Activated T-helper 17 cell treated with anti-CD3 and anti-CD28 coated beads, Interleukin-2, amount 50 U/mL, for 72 hours (primary cell): ENCODE measurements around the gene TBC1D17. TPM values are rescaled to one million over a fixed set of nuclear protein-coding genes. Genes with fewer than 3 reads are reported as not detected.

Experiments
- ATAC-seq: fragments of 150-1000 bp; cut with Tn5 transposase; replicated peaks from 2 replicates; pipeline ENCODE4 v1.10.0; 2021; ENCODE audit warnings: mild to moderate bottlenecking, moderate library complexity
- H3K27ac Mint-ChIP-seq: one replicate; pipeline ENCODE4 v1.8.0; 2022; ENCODE audit warnings: mixed read lengths
- H3K27me3 Mint-ChIP-seq: one replicate; pipeline ENCODE4 v1.8.0; 2022; ENCODE audit warnings: mixed read lengths
- H3K36me3 Mint-ChIP-seq: one replicate; pipeline ENCODE4 v1.8.0; 2022; ENCODE audit warnings: low read depth, mild to moderate bottlenecking, mixed read lengths
- H3K4me1 Mint-ChIP-seq: one replicate; pipeline ENCODE4 v1.8.0; 2022; ENCODE audit warnings: mixed read lengths
- H3K4me3 Mint-ChIP-seq: one replicate; pipeline ENCODE4 v1.8.0; 2022; ENCODE audit warnings: mild to moderate bottlenecking, mixed read lengths
- H3K9me3 Mint-ChIP-seq: one replicate; pipeline ENCODE4 v1.8.0; 2022; ENCODE audit warnings: mixed read lengths
- total RNA-seq, 2 donors: library from RNA; stranded (reverse); gene quantifications; one replicate each; pipeline ENCODE4 v1.2.3, GENCODE V29; 2022

TBC1D17 gene
- total RNA-seq, 2 donors from 2014 or later, result 21.4 to 57.4 TPM

DNA sequence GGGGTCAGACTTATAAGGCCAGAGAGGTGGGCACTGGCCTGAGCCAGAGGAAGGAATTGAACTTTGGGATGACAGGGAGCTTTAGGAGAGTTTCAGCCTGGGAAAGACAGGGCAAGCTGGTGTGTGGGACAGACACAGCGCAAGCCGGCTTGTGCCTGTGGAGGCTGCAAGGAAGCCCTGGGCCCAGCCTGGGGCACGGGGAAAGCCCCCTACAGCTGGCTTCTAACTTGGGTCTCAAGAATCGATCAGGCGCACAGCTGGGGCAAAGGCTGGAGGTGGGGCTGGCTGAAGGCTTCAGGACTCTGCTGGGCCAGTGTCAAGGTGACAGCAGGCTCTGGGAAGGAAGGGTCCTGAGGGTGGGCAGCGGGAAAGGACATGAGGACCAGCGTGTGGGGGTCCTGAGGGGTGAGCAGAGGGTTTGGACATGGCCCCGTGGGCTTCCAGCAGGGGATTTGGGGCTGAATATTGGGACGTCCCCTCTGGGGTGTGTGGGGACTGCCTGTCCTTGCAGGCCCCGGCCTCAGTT, 23.6 kb upstream of the TBC1D17 start:
- H3K4me1 Mint-ChIP-seq, result peaks cover 21% of the 10 kb centered on the region
- no peak overlapping the region for H3K4me3 Mint-ChIP-seq
- peaks cover 54% of the 10 kb centered on the region for H3K36me3 Mint-ChIP-seq
- H3K27me3 Mint-ChIP-seq, result no peaks in the 10 kb centered on the region
- no peak for ATAC-seq
- no peaks in the 10 kb centered on the region for H3K9me3 Mint-ChIP-seq
- H3K27ac Mint-ChIP-seq, result no peak overlapping the region

DNA sequence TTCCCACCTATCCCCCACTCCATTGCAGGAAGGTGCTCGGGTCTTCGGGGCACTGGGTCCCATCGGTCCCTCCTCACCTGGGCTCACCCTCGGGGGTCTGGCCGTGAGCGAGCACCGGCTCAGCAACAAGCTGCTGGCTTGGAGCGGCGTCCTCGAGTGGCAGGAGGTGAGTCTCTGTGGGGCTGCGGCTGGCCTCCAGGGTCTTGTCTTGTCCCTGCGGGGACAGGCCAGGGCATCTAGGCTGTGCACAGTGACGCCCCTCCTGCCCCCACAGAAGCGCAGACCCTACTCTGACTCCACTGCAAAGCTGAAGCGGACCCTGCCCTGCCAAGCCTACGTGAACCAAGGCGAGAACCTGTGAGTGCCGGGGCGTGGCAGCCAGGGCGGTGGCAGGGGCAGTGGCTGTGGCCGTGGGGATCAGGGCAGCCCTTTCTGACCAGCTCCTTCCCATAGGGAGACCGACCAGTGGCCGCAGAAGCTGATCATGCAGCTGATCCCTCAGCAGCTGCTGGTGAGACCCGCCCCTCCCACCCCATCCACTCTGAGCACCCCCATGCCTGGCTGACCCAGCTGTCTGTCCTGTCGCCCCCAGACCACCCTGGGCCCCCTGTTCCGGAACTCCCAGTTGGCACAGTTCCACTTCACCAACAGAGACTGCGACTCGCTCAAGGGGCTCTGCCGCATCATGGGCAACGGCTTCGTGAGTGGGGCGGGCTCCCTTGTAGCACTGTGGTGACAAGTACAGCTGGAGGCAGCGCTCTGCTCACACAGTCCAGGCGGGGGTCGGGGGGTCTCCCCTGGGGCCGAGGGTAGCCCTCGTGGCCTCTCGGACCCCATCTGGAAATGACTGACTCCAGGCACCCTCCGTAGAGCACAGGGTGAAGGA, 22.9 kb upstream of the TBC1D17 start:
- Mint-ChIP-seq H3K27me3 (no peaks in the 10 kb centered on the region), H3K4me3 (no peak overlapping the region), H3K4me1 (peaks cover 16% of the 10 kb centered on the region), H3K36me3 (peaks cover 58% of the 10 kb centered on the region), H3K27ac (no peak overlapping the region), H3K9me3 (no peaks in the 10 kb centered on the region)
- no peak for ATAC-seq

DNA sequence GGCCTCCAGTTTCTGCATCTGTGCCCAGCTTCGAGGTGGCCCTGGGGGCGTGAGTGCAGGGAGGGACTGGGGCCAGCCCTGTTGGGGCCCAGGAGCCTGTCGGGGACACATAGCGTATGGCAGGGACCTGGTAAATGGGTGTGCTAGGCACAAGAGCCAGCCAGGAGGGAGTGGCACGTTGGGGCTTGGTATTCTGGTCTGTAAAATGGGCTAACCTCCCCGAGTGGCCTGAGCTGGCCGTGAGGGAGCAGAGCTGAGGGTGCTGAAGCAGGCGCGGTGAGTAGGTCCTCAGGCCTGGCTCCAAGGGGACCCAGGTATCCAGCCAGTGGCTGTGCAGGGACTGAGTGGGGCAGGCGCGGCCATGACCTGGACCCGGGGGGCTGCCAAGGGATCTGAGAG, 22.2 kb upstream of the TBC1D17 start:
- Mint-ChIP-seq H3K27ac (peak overlapping the region; percentile 48), H3K4me1 (peaks cover 10% of the 10 kb centered on the region), H3K4me3 (no peak overlapping the region), H3K36me3 (peaks cover 63% of the 10 kb centered on the region), H3K9me3 (no peaks in the 10 kb centered on the region), H3K27me3 (no peaks in the 10 kb centered on the region)
- ATAC-seq, result no peak

DNA sequence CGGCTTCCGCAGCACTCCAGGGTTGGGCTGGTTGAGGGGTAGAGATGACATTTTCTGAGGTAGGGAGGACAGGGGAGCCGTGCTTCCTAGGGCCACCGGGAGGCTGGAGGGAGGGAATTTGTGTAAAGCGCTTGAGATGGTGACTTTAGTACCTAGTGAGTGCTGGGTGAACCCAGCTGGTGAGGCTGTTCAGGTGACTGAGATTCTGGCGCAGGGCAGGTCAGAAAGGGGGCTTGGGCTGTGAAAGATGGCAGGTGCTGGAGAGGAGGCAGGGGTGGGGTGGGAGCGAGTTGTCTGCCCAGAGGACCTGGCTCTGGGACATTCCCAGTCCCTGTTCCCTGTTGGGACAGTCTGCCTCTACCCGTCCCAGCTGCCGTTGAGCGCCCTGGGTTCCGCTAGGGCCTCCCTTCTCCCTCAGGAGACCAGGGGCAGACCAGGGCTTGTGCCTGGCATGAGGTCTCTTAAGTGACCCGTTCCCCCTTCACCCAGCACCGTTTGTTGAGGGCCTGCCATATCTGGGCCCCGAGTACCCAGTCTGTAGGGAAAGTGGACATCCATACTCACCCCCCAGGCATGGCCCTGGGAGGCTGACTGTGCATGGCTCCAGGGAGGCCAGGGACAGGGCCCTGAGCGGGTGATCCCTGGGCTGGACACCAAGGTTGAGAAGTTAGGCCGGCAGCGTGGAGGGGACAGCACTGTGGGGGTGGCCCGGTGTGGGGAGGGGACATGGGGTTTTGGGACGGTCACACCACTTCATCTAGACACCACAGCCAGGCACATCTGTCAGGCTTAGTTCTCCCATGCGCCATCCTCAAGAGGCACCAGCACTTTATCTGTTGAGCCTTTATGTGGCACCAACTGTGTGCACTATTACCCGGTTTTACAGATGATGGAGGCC, 21.6 kb upstream of the TBC1D17 start:
- no peaks in the 10 kb centered on the region for H3K9me3 Mint-ChIP-seq
- peaks cover 63% of the 10 kb centered on the region for H3K36me3 Mint-ChIP-seq
- ATAC-seq, result no peak
- H3K27me3 Mint-ChIP-seq, result no peaks in the 10 kb centered on the region
- H3K4me1 Mint-ChIP-seq, result peaks cover 9% of the 10 kb centered on the region
- H3K27ac Mint-ChIP-seq, result peak overlapping the region; percentile 48
- no peak overlapping the region for H3K4me3 Mint-ChIP-seq

DNA sequence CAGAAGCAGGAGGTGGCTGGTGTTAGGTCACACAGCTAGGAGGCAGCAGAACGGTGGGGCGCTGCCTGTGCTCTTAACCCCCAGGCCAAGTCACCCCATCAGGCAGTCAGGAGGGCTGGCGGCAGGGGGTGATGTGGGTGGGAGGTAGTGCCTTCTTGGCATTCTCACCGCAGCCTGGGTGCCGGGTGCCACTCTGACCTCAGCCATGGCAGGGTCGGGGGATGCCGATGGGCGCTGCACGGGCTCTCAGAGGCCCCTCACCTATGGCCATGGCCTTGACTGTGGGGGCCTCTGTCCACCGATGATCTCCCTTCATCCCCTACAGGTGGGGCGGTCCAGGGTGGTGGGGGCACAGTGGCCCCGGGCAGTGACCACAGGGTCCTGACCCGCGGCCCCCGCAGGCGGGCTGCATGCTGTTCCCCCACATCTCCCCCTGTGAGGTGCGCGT, 20.9 kb upstream of the TBC1D17 start:
- peaks cover 68% of the 10 kb centered on the region for H3K36me3 Mint-ChIP-seq
- peaks cover 9% of the 10 kb centered on the region for H3K4me1 Mint-ChIP-seq
- no peaks in the 10 kb centered on the region for H3K27me3 Mint-ChIP-seq
- H3K27ac Mint-ChIP-seq, result no peak overlapping the region
- no peak for ATAC-seq
- H3K9me3 Mint-ChIP-seq, result no peaks in the 10 kb centered on the region
- no peak overlapping the region for H3K4me3 Mint-ChIP-seq

DNA sequence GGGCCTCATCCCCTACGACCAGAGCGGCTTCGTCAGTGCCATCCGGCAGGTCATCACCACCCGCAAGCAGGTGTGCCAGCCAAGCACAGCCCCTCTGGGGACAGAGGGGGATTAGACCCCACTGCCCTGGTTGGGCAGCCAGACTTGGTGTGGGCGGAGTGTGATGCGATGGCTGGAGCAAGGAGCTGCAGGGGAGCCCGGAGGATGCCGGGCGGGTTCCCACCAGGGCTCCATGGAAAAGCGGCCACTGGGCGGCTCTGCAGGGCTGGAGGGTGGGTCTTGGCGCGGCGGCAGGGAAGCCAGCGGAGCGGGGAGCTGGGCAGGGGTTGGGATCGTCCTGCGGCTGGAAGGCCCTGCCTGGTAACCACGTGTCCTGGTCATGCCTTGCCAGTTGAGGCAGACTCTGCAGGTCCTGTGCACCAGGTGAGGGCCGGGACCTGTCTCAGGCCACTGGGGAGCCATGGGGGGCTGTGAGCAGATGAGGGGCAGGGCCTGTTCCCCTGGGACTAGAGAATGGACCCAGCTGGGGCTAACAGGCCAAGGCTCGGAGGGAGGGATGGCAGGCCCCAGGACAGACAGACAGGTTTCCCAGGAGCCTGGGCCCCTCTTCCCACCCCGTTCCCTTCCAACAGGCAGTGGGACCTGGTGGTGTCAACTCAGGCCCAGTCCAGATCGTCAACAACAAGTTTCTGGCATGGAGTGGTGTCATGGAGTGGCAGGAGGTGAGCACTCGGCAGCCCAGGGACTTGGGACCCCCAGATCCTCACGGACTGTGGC, 20.3 kb upstream of the TBC1D17 start:
- Mint-ChIP-seq H3K27ac (no peak overlapping the region), H3K27me3 (no peaks in the 10 kb centered on the region), H3K36me3 (peaks cover 68% of the 10 kb centered on the region), H3K4me3 (no peak overlapping the region), H3K9me3 (no peaks in the 10 kb centered on the region), H3K4me1 (peaks cover 6% of the 10 kb centered on the region)
- no peak for ATAC-seq

DNA sequence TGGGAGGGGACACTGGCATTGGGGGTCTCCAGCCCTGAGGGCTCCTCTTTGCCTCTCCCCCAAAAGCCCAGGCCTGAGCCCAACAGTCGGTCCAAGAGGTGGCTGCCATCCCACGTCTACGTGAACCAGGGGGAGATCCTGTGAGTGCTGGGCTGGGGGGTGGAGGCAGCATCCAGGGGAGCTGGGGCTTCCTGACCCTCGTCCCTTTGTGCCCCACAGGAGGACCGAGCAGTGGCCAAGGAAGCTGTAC, 19.7 kb upstream of the TBC1D17 start:
- no peaks in the 10 kb centered on the region for H3K27me3 Mint-ChIP-seq
- peaks cover 63% of the 10 kb centered on the region for H3K36me3 Mint-ChIP-seq
- no peak overlapping the region for H3K4me3 Mint-ChIP-seq
- H3K4me1 Mint-ChIP-seq, result peaks cover 1% of the 10 kb centered on the region
- ATAC-seq, result no peak
- no peak overlapping the region for H3K27ac Mint-ChIP-seq
- no peaks in the 10 kb centered on the region for H3K9me3 Mint-ChIP-seq

DNA sequence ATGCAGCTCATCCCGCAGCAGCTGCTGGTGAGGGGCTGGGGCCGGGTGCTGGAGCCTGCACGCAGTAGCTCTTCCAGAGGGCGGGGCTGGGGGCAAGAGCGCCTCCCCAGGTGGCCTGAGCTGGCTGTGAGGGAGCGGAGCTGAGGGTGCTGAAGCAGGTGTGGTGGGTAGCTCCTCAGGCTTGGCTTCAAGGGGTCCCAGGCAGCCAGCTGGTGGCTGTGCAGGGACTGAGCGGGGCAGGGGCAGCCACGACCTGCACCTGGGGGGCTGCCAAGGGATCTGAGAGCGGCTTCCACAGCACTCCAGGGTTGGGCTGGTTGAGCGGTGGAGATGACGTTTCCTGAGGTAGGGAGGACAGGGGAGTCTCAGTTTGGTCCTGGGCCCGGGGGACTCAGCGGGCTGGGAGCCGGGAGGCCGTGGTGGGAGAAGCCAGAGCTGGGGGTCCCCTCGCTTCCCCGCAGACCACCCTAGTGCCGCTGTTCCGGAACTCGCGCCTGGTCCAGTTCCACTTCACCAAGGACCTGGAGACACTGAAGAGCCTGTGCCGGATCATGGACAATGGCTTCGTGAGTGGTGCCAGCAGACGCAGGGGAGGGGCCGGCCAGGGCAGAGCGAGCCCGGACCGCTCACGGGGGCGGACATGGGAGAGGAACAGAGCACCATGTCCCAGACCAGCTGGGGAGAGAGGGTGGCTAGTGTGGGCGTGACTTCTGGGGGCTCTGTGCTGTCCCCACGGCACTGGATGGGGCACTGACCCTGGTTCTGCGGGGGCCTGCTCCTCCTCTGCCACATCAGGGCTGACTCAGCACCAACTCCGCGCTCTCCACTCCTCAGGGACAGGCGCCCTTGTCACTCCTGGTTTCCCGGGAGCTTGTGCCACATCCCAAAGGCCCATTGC, 19.2 kb upstream of the TBC1D17 start:
- no peak overlapping the region for H3K4me3 Mint-ChIP-seq
- H3K27ac Mint-ChIP-seq, result no peak overlapping the region
- H3K9me3 Mint-ChIP-seq, result no peaks in the 10 kb centered on the region
- H3K36me3 Mint-ChIP-seq, result peaks cover 67% of the 10 kb centered on the region
- no peaks in the 10 kb centered on the region for H3K27me3 Mint-ChIP-seq
- peaks cover 3% of the 10 kb centered on the region for H3K4me1 Mint-ChIP-seq
- ATAC-seq, result no peak

DNA sequence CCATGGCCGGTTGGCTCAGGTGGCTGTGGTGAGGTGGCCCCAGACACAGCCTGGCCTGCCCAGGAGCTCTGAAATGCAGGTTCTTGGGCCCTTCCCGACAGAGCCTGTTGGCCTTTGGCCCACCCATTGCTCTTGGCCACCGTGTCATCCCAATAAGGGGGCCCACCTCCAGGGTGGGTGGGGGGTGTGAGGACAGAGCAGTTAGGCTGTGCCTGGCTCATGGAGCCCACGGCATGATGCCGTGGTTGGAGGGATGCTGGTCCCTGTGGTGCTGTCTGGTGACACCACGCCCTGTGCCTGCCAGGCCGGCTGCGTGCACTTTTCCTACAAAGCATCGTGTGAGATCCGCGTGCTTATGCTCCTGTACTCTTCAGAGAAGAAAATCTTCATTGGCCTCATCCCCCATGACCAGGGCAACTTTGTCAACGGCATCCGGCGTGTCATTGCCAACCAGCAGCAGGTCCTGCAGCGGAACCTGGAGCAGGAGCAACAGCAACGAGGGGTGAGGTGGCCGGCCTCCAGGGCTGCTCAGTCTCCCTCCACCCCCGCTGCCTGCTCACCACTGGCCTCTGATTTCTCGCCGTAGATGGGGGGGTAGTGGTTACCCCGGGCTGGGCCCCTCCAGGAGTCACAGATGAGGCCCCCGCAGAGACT, 17.7 kb upstream of the TBC1D17 start:
- Mint-ChIP-seq H3K27ac (no peak overlapping the region), H3K4me1 (peaks cover 4% of the 10 kb centered on the region), H3K9me3 (no peaks in the 10 kb centered on the region), H3K36me3 (peaks cover 81% of the 10 kb centered on the region), H3K4me3 (no peak overlapping the region), H3K27me3 (no peaks in the 10 kb centered on the region)
- ATAC-seq, result no peak

DNA sequence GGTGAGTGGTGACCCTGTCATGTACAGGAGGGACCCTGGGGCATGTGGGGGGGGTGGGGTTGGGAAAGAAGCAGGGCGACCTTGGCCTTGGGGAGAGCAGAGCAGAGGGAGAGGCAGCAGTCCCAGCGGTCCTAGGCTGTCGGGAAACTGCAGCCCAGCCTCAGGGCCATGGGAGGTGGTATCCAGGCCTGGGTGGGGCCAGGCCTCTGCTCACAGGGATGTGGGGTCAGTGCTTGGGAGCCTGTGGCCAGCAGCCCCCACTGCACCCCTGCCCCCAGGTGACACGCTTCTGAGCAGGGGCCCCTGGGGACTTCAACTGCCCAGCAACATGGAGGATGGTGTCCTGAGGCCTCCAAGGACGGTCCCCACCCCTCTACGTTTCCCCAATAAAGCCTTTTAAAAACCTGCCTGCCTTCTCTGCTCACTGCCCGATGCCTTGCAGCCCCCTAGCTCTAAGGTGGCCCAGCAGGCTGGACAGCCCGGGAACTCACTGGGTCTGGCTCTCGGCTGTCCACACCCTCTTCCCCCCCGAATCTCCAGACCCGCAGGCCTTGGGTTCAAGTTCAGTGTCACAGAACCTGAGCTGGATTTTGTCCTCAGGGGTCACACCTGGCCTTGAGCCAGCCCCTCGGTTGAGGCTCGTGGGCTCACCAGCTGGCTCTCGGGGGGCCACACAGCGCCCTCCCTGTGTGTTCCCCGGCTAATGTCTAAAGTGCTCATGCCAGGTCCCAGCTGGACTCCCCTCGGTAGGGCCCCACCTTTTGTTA, 17.0 kb upstream of the TBC1D17 start:
- Mint-ChIP-seq H3K4me3 (no peak overlapping the region), H3K27me3 (no peaks in the 10 kb centered on the region), H3K36me3 (peaks cover 83% of the 10 kb centered on the region), H3K9me3 (no peaks in the 10 kb centered on the region), H3K4me1 (peaks cover 4% of the 10 kb centered on the region), H3K27ac (no peak overlapping the region)
- ATAC-seq, result no peak

DNA sequence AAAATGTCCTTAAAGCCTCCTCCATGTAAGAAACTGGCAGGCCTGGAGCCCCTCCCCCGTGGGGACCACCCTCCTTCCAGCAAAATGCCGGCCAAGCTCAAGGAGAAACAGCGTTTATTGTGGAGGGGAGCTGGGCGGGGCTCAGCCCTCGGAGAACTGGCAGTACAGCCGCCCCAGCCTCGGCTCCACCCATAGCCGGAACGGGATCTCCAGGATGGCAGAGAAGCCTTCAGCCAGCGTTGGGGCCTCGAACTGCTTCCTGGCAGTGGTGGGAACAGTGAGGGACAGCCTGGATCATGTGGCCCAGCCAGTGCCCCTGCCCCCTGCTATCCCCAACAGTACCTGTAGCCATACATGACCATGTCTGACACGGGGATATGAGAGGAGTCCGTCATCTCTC, 16.4 kb upstream of the TBC1D17 start:
- ATAC-seq, result no peak
- Mint-ChIP-seq H3K9me3 (no peaks in the 10 kb centered on the region), H3K27me3 (no peaks in the 10 kb centered on the region), H3K4me1 (peaks cover 10% of the 10 kb centered on the region), H3K4me3 (no peak overlapping the region), H3K36me3 (peaks cover 83% of the 10 kb centered on the region), H3K27ac (no peak overlapping the region)

DNA sequence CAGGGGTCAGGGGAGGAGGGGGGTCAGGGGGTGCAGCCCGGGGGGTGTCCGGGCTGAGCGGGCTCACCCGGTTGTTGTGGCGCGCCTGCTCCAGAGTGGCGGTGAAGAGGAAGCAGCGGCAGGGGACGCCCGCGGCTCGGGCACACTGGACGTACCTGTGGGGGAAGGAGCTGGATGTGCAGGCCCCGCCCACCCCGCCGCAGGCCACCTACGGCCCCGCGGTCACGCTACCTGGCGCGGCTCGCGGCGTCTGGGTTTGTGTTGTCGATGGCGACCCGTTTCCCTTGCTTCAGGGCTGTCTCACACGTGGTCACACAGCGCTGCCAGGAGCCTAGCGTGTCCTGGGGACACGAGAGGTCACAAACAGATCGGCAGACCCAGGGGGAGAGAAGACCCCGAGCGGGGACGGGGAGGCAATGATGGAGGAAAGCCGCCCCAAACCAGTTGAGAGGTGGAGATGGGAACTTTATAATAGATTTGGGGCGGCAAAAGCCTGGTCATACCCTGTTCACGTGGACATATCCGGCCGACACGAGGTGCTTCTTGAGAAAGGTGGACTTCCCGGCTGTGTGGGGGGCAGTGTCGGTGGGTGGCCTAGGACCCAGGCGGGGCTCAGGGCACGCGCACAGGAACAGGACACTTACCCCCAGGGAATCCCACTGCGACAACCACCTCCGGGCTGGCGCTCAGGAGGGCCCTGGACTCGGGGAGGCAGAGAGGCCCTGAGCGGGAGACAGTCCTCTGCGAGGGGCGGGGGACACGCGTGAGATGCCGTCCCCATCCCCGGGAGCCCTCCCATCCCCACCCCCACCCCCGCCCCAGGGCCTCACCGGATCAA, 15.7 kb upstream of the TBC1D17 start:
- peaks cover 85% of the 10 kb centered on the region for H3K36me3 Mint-ChIP-seq
- no peaks in the 10 kb centered on the region for H3K27me3 Mint-ChIP-seq
- no peak overlapping the region for H3K4me3 Mint-ChIP-seq
- ATAC-seq, result no peak
- H3K4me1 Mint-ChIP-seq, result peaks cover 16% of the 10 kb centered on the region
- no peaks in the 10 kb centered on the region for H3K9me3 Mint-ChIP-seq
- no peak overlapping the region for H3K27ac Mint-ChIP-seq
